ENCODE results near the gene NSRP1. TPM values are rescaled to one million over a fixed set of nuclear protein-coding genes. Genes with fewer than 3 reads are reported as not detected.

The NSRP1 gene
- total and polyA plus RNA-seq, 7 donors: 18.0 to 47.6 (median 30.4) TPM

DNA sequence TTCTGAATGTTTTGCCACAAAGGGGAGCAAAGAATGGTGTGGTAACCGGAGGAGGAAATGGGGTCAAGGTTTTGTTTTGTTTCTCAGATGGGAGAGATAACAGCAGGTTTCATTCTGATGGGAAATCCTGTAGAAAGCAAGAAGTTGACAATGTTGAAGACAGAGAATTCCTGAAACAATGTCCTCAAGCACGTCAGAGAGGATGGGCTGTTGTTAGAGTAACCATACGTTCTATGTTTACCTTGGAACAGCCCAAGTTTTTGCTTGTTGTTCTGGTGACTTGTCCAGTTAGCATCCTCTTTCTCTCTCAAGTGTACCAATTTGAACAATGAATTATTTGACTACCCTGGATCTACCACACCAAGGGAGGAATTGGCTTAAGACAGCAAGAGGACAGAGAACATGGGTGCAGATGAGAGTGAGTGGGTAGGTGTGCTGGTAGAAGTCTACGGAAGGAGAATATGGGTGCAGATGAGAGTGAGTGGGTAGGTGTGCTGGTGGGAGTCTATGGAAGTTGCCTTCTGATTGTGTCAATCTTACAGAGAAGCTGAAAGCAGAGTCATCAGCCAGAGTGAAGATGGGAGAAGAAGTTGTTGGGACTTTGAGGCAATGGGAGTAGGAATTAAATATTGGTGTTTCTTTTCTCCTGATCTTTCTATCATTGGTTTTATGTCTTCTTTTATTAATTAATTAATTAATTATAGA lies 14.8 kb upstream of the NSRP1 start:
- Histone ChIP-seq H3K9me3 (no peaks in the 10 kb centered on the region), H3K27me3 (no peaks in the 10 kb centered on the region), H3K4me1 (peaks cover 0 to 5% (median 0%) of the 10 kb centered on the region in 4 donors), H3K27ac (no peak overlapping the region), H3K36me3 (no peaks in the 10 kb centered on the region), H3K4me3 (no peak overlapping the region)
- WGBS, 2 donors: 45 to 62% methylated on average over 4 of the region's 4 CpGs
- TF ChIP-seq EP300 (IDR thresholded peaks at IDR 0.05) (no peak), POLR2AphosphoS5 (IDR thresholded peaks at IDR 0.05) (no peak), POLR2A (IDR thresholded peaks at IDR 0.05) (no peak)
- TF ChIP-seq, protein P1, sequence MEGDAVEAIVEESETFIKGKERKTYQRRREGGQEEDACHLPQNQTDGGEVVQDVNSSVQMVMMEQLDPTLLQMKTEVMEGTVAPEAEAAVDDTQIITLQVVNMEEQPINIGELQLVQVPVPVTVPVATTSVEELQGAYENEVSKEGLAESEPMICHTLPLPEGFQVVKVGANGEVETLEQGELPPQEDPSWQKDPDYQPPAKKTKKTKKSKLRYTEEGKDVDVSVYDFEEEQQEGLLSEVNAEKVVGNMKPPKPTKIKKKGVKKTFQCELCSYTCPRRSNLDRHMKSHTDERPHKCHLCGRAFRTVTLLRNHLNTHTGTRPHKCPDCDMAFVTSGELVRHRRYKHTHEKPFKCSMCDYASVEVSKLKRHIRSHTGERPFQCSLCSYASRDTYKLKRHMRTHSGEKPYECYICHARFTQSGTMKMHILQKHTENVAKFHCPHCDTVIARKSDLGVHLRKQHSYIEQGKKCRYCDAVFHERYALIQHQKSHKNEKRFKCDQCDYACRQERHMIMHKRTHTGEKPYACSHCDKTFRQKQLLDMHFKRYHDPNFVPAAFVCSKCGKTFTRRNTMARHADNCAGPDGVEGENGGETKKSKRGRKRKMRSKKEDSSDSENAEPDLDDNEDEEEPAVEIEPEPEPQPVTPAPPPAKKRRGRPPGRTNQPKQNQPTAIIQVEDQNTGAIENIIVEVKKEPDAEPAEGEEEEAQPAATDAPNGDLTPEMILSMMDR (IDR thresholded peaks at IDR 0.05): no peak
- intact Hi-C loops (cut with DNase I): no loop called here
- no peak for DNase-seq

DNA sequence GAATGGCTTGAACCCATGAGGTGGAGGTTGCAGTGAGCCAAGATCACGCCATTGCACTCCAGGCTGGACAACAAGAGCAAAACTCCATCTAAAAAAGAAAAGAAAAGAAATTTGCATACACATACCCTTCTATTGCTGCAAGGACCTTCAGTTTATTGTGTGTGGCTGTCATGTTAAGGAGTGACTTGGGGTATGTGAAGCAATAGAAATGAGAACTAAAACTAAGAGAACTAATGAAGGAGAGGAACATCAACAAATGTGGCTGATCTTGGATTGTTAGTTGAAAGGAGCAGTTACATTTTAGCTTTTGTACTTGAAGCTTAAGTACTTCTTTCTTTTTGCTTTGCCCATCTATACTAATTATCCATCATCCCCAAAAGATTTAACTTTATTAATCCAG lies 12.7 kb upstream of the NSRP1 start:
- Histone ChIP-seq H3K27ac (no peak overlapping the region), H3K27me3 (no peaks in the 10 kb centered on the region), H3K36me3 (no peaks in the 10 kb centered on the region), H3K9me3 (no peaks in the 10 kb centered on the region), H3K4me3 (no peak overlapping the region), H3K4me1 (peaks cover 0 to 5% (median 0%) of the 10 kb centered on the region in 4 donors)
- WGBS, 2 donors: 90 to 94% methylated on average over 1 of the region's 1 CpG
- DNase-seq: no peak
- intact Hi-C loops (cut with DNase I): loop anchor here (2.0 kb wide), 1 partner anchor 133 kb away; no protein-coding TSS in a partner anchor
- TF ChIP-seq, protein P1 (IDR thresholded peaks at IDR 0.05): no peak

DNA sequence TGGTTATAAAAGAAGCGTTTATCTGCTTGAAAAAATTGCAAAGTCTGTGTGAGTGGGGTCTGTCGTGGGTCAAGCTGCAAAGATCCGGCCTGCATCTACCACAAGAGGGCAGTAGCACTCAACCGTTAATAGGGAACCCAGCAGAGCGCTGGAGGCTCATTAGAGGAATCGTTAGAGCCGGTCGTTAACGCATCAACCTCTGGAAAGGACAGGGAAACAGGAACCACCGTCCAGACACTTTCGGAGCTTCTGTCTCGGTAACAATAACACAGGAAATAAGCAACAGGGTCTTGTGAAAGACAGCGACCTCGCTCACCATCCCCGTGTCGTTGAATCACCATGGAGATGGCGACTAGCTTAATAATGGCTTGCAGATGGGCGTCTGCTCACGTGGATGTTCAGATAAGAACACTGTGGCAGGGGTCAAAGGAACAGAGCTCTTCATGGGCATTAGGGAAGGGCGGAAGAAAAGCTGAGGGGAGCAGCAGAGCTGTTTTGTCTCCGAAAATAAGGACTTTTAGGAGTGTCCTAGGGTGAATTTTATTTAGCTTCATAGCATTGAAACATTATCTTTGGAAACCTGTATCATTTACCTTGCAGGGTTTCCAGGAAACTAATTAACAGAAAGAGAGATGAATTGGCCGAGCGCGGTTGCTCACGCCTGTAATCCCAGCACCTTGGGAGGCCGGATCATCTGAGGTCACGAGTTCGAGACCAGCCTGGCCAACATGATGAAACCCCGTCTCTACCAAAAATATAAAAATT lies 11.9 kb upstream of the NSRP1 start:
- Histone ChIP-seq H3K4me3 (peak overlapping the region in 3 of 4 donors; percentile 30 to 44 (median 38)), H3K9me3 (no peaks in the 10 kb centered on the region), H3K4me1 (peaks cover 0 to 5% (median 0%) of the 10 kb centered on the region in 4 donors), H3K36me3 (no peaks in the 10 kb centered on the region), H3K27me3 (no peaks in the 10 kb centered on the region), H3K27ac (peak overlapping the region in 3 of 4 donors; percentile 21 to 26 (median 22))
- DNase-seq: peak; percentile 86
- no peak for TF ChIP-seq POLR2A (IDR thresholded peaks at IDR 0.05)
- TF ChIP-seq, protein P1 (IDR thresholded peaks at IDR 0.05): peak; percentile 51 to 88 (median 74)
- TF ChIP-seq POLR2AphosphoS5 (IDR thresholded peaks at IDR 0.05): peak in 1 of 4 donors; percentile 13
- TF ChIP-seq EP300 (IDR thresholded peaks at IDR 0.05): no peak
- 8 to 23% methylated on average over 29 of the region's 29 CpGs for WGBS, 2 donors
- intact Hi-C loops (cut with DNase I): loop anchor here (2.0 kb wide), 1 partner anchor 132 kb away; no protein-coding TSS in a partner anchor

DNA sequence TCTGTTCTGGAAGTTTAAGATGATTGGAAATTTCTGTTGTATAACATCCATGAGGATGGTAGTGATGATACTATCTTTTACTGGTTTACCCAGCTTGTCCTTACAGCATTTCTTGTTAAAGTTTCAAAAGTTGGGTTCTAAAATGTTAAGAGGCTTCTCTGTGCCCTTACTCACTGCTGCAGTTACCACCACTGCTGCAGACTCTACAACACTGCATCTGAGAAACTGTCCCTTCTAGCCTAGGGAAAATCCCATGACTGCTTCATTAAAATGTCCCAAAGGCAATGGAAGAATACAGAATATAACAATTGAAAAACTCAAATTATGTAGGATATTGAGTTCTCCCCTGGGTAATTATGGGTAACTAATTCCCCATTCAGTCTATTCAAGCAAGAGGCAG lies 3.8 kb upstream of the NSRP1 start:
- no peaks in the 10 kb centered on the region for H3K27me3 ChIP-seq
- H3K9me3 ChIP-seq: no peaks in the 10 kb centered on the region
- intact Hi-C loops (cut with DNase I): no loop called here

More for the DNA sequence above, 3.8 kb upstream of the NSRP1 start:
- Histone ChIP-seq H3K36me3 (no peaks in the 10 kb centered on the region), H3K4me1 (peaks cover 0 to 5% (median 3%) of the 10 kb centered on the region in 4 donors), H3K4me3 (no peak overlapping the region), H3K27ac (no peak overlapping the region)
- no peak for DNase-seq
- TF ChIP-seq POLR2AphosphoS5 (IDR thresholded peaks at IDR 0.05) (no peak), EP300 (IDR thresholded peaks at IDR 0.05) (no peak), POLR2A (IDR thresholded peaks at IDR 0.05) (no peak)
- TF ChIP-seq, protein P1 (IDR thresholded peaks at IDR 0.05): no peak
